IMR-90 (cell line): ENCODE data around the gene NPAS3. TPM values are rescaled to one million over a fixed set of nuclear protein-coding genes. Genes with fewer than 3 reads are reported as not detected.

Source experiments
- ATAC-seq: fragments of 200-7000 bp; cut with Tn5 transposase; 2 replicates; pipeline ENCODE4 v1.9.1; 2020; ENCODE audit warnings: low read depth, mild to moderate bottlenecking, moderate library complexity
- BruUV-seq: library from RNA; stranded (reverse); fragments of 400-500 nt; replicated peaks from 2 replicates; lab custom pipeline; 2021; lab: Mats Ljungman, UMichigan
- CTCF ChIA-PET: fragments of 300-600 bp; formaldehyde crosslinking; extraction: SDS; loops from one replicate; lab custom pipeline; 2021; ENCODE audit warnings: antibody characterized with exemption; lab: Yijun Ruan, JAX
- POLR2A ChIA-PET: fragments of 300-600 bp; sonication (Branson Sonifier 250); formaldehyde crosslinking; loops from one replicate; lab custom pipeline; 2022; ENCODE audit warnings: antibody characterized with exemption; ENCODE audit not compliant: unreplicated experiment; lab: Charles Lee
- DNase-seq: peaks from one replicate; pipeline ENCODE4 v3.0.0; 2013
- H2AFZ ChIP-seq: replicated peaks from 2 replicates; pipeline ENCODE3; 2013; ENCODE audit warnings: low read length, mild to moderate bottlenecking; ENCODE audit not compliant: poor library complexity
- H2AK5ac ChIP-seq: 2 replicates; pipeline ENCODE4 v1.6.1; 2013; ENCODE audit warnings: low read depth, low read length, inconsistent platforms
- H2AK9ac ChIP-seq: replicated peaks from 2 replicates; pipeline ENCODE3; 2013; ENCODE audit warnings: mild to moderate bottlenecking, low read depth, low read length, moderate library complexity; ENCODE audit not compliant: poor library complexity
- H2BK120ac ChIP-seq: 2 replicates; pipeline ENCODE4 v1.6.1; 2013; ENCODE audit warnings: low read depth, low read length, inconsistent platforms
- H2BK15ac ChIP-seq: 3 replicates; pipeline ENCODE4 v1.6.1; 2013; ENCODE audit warnings: low read depth, low read length, inconsistent platforms
- H2BK20ac ChIP-seq: 2 replicates; pipeline ENCODE4 v1.6.1; 2013; ENCODE audit warnings: low read depth, mild to moderate bottlenecking, inconsistent platforms, low read length, moderate library complexity
- H2BK5ac ChIP-seq: 2 replicates; pipeline ENCODE4 v1.6.1; 2013; ENCODE audit warnings: mild to moderate bottlenecking, low read depth, low read length, inconsistent platforms; ENCODE audit not compliant: poor library complexity, severe bottlenecking
- H3K14ac ChIP-seq: replicated peaks from 2 replicates; pipeline ENCODE4 v1.6.1; 2013; ENCODE audit warnings: low read depth, low read length, inconsistent platforms
- H3K18ac ChIP-seq: 2 replicates; pipeline ENCODE4 v1.6.1; 2013; ENCODE audit warnings: low read depth, low read length, control low read depth
- H3K23ac ChIP-seq: 2 replicates; pipeline ENCODE4 v1.6.1; 2013; ENCODE audit warnings: low read depth, low read length, inconsistent platforms
- H3K27ac ChIP-seq: 2 replicates; pipeline ENCODE4 v1.5.1; 2013; ENCODE audit warnings: mild to moderate bottlenecking, control low read depth, low read length; ENCODE audit not compliant: insufficient read depth
- H3K27me3 ChIP-seq: 2 replicates; pipeline ENCODE4 v1.6.1; 2013; ENCODE audit warnings: low read length; ENCODE audit not compliant: control insufficient read depth, insufficient read depth
- H3K36me3 ChIP-seq: 2 replicates; pipeline ENCODE4 v1.6.1; 2013; ENCODE audit warnings: low read length, mixed read lengths; ENCODE audit not compliant: control insufficient read depth, insufficient read depth
- H3K4ac ChIP-seq: 2 replicates; pipeline ENCODE4 v1.6.1; 2013; ENCODE audit warnings: low read depth, low read length, inconsistent platforms
- H3K4me1 ChIP-seq: 2 replicates; pipeline ENCODE4 v1.6.1; 2013; ENCODE audit warnings: low read length, mixed read lengths; ENCODE audit not compliant: control insufficient read depth, insufficient read depth
- H3K4me2 ChIP-seq: 2 replicates; pipeline ENCODE4 v1.6.1; 2013; ENCODE audit warnings: low read depth, mild to moderate bottlenecking, control low read depth, low read length, moderate library complexity
- H3K4me3 ChIP-seq: 2 replicates; pipeline ENCODE4 v1.5.1; 2013; ENCODE audit warnings: low read depth, mild to moderate bottlenecking, control low read depth, low read length, moderate library complexity; ENCODE audit not compliant: insufficient read depth
- H3K56ac ChIP-seq: 2 replicates; pipeline ENCODE4 v1.6.1; 2013; ENCODE audit warnings: low read length, inconsistent platforms; ENCODE audit not compliant: insufficient read depth; ENCODE audit errors: extremely low read depth
- H3K79me1 ChIP-seq, 2 experiments: 2 replicates each; pipeline ENCODE4 v1.6.1; 2013; ENCODE audit warnings: low read length in 2 of 2, inconsistent platforms in 1 of 2, low read depth in 1 of 2
- H3K9ac ChIP-seq: 2 replicates; pipeline ENCODE4 v1.6.1; 2013; ENCODE audit warnings: low read depth, low read length, control low read depth
- H3K9me1 ChIP-seq: 2 replicates; pipeline ENCODE4 v1.6.1; 2013; ENCODE audit warnings: low read length, inconsistent platforms; ENCODE audit not compliant: insufficient read depth
- H3K9me3 ChIP-seq: 2 replicates; pipeline ENCODE4 v1.6.1; 2013; ENCODE audit warnings: low read length; ENCODE audit not compliant: control insufficient read depth, insufficient read depth
- H4K20me1 ChIP-seq: 2 replicates; pipeline ENCODE4 v1.6.1; 2013; ENCODE audit warnings: low read length, inconsistent platforms; ENCODE audit not compliant: insufficient read depth
- H4K5ac ChIP-seq: 2 replicates; pipeline ENCODE4 v1.6.1; 2013; ENCODE audit warnings: mild to moderate bottlenecking, low read depth, low read length, control low read depth
- H4K8ac ChIP-seq, 2 experiments: 2 replicates each; pipeline ENCODE4 v1.6.1; 2013; ENCODE audit warnings: low read depth in 2 of 2, low read length in 2 of 2, control low read depth in 1 of 2, inconsistent platforms in 1 of 2
- H4K91ac ChIP-seq: 2 replicates; pipeline ENCODE4 v1.6.1; 2013; ENCODE audit warnings: low read depth, low read length, inconsistent platforms; ENCODE audit not compliant: insufficient read depth
- BHLHE40 ChIP-seq: fragments of 150-350 bp; IDR thresholded peaks from 2 replicates; pipeline ENCODE4 v1.6.1; 2016; ENCODE audit warnings: mild to moderate bottlenecking, low read depth, low read length
- CTCF ChIP-seq: conservative IDR thresholded peaks from 2 replicates; pipeline ENCODE4 v1.5.1; 2012; ENCODE audit warnings: mild to moderate bottlenecking, low read depth, low read length, improper control_type of control experiment
- MAZ ChIP-seq: IDR thresholded peaks from 2 replicates; pipeline ENCODE4 v1.6.1; 2012; ENCODE audit warnings: low read depth, mild to moderate bottlenecking, low read length, improper control_type of control experiment, moderate library complexity, borderline replicate concordance
- MXI1 ChIP-seq: IDR thresholded peaks from 2 replicates; pipeline ENCODE4 v1.6.1; 2012; ENCODE audit warnings: low read depth, mild to moderate bottlenecking, low read length, moderate library complexity, borderline replicate concordance
- NFE2L2 ChIP-seq: fragments of 150-350 bp; IDR thresholded peaks from 2 replicates; pipeline ENCODE4 v1.6.1; 2016; ENCODE audit warnings: low read depth, mild to moderate bottlenecking, low read length
- USF2 ChIP-seq: fragments of 150-350 bp; IDR thresholded peaks from 2 replicates; pipeline ENCODE4 v1.6.1; 2017; ENCODE audit warnings: mild to moderate bottlenecking, antibody characterized with exemption, low read length, low read depth
- WGBS, 2 experiments: methylation state at CpG; one replicate each; pipeline versions ENCODE4 v1.1.5 to v1.1.7; 2013; ENCODE audit warnings: missing lambda C conversion rate in 2 of 2; ENCODE audit not compliant: insufficient read length in 1 of 2; ENCODE audit errors: extremely low coverage in 2 of 2; 5-methylcytosine and 5-hydroxymethylcytosine counted together
- dilution Hi-C: fragments of 300-500 bp; cut with HindIII; formaldehyde crosslinking; loops from one replicate; pipeline ENCODE4 v1.14.3; 2018; ENCODE audit warnings: low sequenced_read_pairs; ENCODE audit not compliant: unreplicated experiment
- in situ Hi-C: fragments of 300-500 bp; cut with MboI; formaldehyde crosslinking; loops from 3 replicates; pipeline ENCODE4 v1.14.3; 2019; ENCODE audit warnings: low sequenced_read_pairs, inconsistent platforms, mixed read lengths
- intact Hi-C: fragments of 100-400 bp; cut with micrococcal nuclease; formaldehyde crosslinking; loops from 2 replicates; pipeline ENCODE4 v1.10.0; 2022
- polyA plus RNA-seq, 3 experiments: library from polyadenylated mRNA; depleted of rRNA; stranded (reverse); fragments of >200 nt; gene quantifications; 2 replicates each; pipeline ENCODE4 v1.2.3, GENCODE V29; 2012; ENCODE audit warnings: low replicate concordance in 1 of 3
- total RNA-seq: library from RNA; depleted of rRNA; stranded (reverse); fragments of >200 nt; gene quantifications from 2 replicates; pipeline ENCODE4 v1.2.3, GENCODE V29; 2012

NPAS3 gene
- total and polyA plus RNA-seq, 2 of the 4 experiments (the other 2 are of a cell fraction): not detected

GRCh38 chr14:33420051-33420627 is 481.5 kb downstream of the NPAS3 start:
- H3K79me1 ChIP-seq: no peaks in the 10 kb centered on the region
- no peak overlapping the region for H2AK5ac ChIP-seq
- H4K20me1 ChIP-seq: no peaks in the 10 kb centered on the region
- no peak overlapping the region for H2BK5ac ChIP-seq
- intact Hi-C loops (no loop called here), dilution Hi-C loops (no loop called here), in situ Hi-C loops (no loop called here)
- H3K9ac ChIP-seq: no peak overlapping the region
- POLR2A ChIA-PET: no interaction called here
- no peaks in the 10 kb centered on the region for H3K9me1 ChIP-seq
- no peak overlapping the region for H2AFZ ChIP-seq
- no peak overlapping the region for H3K14ac ChIP-seq
- no peak overlapping the region for H2BK120ac ChIP-seq
- WGBS, 2 experiments: no CpG with 5 or more reads among the region's 1 CpG
- no peak overlapping the region for H3K4ac ChIP-seq
- no peak overlapping the region for H3K4me3 ChIP-seq
- H4K91ac ChIP-seq: no peak overlapping the region
- CTCF ChIA-PET: no interaction called here
- TF ChIP-seq USF2: no peak
- no peak for TF ChIP-seq NFE2L2
- TF ChIP-seq MXI1: no peak
- no peak for TF ChIP-seq CTCF
- TF ChIP-seq MAZ: no peak
- no peak for TF ChIP-seq BHLHE40
- H4K8ac ChIP-seq: no peak overlapping the region
- no peak overlapping the region for H4K5ac ChIP-seq
- no peaks in the 10 kb centered on the region for H3K27me3 ChIP-seq
- no TSS peak for BruUV-seq
- no peaks in the 10 kb centered on the region for H3K9me3 ChIP-seq
- H2AK9ac ChIP-seq: no peak overlapping the region
- no peak overlapping the region for H3K23ac ChIP-seq
- no peaks in the 10 kb centered on the region for H3K4me1 ChIP-seq
- no peak overlapping the region for H3K18ac ChIP-seq
- H2BK15ac ChIP-seq: no peak overlapping the region
- ATAC-seq (no peak), DNase-seq (no peak)
- no peak overlapping the region for H3K4me2 ChIP-seq
- H3K27ac ChIP-seq: no peak overlapping the region
- H3K36me3 ChIP-seq: no peaks in the 10 kb centered on the region
- no peak overlapping the region for H3K56ac ChIP-seq
- H2BK20ac ChIP-seq: no peak overlapping the region
